Epithelial cell of esophagus (primary cell): ENCODE results near the gene VPS72.

Experiments
- DNase-seq: peaks from one replicate; pipeline ENCODE4 v3.0.0; 2010; ENCODE audit warnings: low read depth
- H3K4me3 ChIP-seq: 2 replicates; pipeline ENCODE4 v1.5.1; 2011; ENCODE audit warnings: mild to moderate bottlenecking, low read length, control low read depth
- TF ChIP-seq, protein P1 (sequence below): IDR thresholded peaks from 2 replicates; pipeline ENCODE4 v1.5.1; 2011; ENCODE audit warnings: low read depth, mild to moderate bottlenecking, low read length, control low read depth, inconsistent platforms; ENCODE audit not compliant: insufficient read depth; ENCODE audit errors: missing control alignments

VPS72 gene, protein sequence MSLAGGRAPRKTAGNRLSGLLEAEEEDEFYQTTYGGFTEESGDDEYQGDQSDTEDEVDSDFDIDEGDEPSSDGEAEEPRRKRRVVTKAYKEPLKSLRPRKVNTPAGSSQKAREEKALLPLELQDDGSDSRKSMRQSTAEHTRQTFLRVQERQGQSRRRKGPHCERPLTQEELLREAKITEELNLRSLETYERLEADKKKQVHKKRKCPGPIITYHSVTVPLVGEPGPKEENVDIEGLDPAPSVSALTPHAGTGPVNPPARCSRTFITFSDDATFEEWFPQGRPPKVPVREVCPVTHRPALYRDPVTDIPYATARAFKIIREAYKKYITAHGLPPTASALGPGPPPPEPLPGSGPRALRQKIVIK

DNA sequence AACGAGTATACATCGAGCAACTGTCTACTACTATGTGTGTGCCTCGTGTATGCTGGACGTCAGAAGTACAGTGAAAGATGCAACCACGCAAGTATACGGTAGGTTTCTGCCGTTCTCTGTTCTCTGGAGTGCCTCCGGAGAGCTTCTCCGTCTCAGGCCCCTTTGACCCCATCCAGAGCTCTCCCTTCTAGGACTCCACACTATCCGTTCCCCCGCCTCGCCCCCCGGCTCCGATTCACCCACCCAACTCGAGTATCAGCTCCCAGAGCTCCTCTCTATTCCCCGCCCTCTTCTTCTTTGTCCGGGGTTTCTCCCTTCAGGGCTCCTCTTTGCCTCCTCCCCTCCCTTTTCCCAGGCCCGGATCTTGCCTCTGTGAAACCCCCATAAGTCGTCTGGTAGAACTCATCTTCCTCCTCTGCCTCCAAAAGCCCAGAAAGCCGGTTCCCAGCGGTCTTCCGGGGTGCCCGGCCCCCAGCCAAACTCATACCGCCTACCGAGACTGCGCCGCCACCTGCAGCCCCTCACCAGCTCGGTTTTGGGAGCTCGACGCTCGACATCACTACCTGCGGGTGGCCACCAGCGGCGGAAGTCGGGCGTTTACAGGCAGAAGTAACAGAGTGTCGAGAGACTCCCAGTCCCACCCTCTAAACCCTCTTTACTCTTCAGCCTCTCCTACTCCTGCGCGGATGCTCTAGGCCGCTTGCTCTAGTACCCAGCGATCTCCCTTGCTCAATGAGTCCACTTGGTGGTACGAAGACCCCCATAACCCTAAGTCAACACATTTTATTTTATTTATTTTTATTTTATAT, at the start of gene VPS72:
Gene VPS72, minus strand, starts transcription at position 561 of the 809 bp plus-strand sequence. Its CDS starts 76 bp downstream, at position 485.
- peak within 1 kb of the TSS; percentile 96 for H3K4me3 ChIP-seq
- TF ChIP-seq, protein P1, sequence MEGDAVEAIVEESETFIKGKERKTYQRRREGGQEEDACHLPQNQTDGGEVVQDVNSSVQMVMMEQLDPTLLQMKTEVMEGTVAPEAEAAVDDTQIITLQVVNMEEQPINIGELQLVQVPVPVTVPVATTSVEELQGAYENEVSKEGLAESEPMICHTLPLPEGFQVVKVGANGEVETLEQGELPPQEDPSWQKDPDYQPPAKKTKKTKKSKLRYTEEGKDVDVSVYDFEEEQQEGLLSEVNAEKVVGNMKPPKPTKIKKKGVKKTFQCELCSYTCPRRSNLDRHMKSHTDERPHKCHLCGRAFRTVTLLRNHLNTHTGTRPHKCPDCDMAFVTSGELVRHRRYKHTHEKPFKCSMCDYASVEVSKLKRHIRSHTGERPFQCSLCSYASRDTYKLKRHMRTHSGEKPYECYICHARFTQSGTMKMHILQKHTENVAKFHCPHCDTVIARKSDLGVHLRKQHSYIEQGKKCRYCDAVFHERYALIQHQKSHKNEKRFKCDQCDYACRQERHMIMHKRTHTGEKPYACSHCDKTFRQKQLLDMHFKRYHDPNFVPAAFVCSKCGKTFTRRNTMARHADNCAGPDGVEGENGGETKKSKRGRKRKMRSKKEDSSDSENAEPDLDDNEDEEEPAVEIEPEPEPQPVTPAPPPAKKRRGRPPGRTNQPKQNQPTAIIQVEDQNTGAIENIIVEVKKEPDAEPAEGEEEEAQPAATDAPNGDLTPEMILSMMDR = peak; percentile 11
- peak; percentile 90 for DNase-seq

DNA sequence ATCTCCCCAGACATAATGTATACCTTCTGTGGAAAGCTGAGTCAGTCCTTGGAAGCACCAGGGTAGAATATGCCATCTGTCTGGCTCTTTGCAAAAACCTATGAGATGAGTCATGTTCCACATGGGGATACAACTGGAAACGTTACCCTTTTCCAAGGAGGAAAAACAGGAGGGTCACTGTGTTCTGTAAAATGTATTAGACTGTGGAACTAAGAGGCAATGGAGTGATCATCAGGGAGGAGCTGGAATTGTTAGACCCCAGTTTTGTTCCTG, 48.4 kb upstream of the VPS72 start:
- peak; percentile 44 for DNase-seq
- TF ChIP-seq, protein P1 = no peak
- H3K4me3 ChIP-seq = no peak overlapping the region

DNA sequence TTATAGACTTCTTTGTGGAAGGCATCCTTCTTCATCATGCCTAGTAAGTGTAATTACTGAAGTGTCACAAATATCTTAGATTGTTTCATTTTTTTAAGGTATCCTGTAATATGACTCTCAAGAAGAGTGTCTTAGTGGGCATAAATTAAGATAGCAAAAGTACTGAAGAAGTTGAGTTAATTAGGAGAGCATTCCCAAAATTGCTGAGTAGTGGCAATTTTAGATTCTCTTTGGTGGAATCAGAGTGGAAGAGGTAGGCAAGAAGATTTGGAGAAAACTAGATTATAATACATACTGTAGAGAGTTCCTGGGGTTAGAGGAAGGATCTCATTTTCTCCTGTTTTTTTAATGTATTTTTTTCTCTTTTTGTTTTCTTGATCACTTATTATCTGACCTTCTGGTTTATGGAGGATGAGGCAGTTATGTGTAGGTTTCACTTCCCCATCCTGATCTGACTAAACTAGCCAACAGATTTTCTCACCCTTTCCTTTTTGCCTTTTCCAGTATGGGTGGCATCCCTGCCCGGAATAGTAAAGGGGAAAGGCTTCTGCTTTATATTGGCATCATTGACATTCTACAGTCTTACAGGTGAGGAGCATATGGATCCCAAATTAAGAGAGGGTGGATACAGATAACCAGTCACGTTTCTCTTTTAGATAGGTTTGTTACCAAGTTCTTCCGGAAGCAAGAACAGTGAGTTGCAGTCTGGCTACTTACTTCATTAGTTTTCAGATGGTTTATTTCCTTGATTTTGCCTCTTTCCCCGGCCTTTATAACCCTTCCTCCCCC, 47.9 kb upstream of the VPS72 start:
- no peak for DNase-seq

DNA sequence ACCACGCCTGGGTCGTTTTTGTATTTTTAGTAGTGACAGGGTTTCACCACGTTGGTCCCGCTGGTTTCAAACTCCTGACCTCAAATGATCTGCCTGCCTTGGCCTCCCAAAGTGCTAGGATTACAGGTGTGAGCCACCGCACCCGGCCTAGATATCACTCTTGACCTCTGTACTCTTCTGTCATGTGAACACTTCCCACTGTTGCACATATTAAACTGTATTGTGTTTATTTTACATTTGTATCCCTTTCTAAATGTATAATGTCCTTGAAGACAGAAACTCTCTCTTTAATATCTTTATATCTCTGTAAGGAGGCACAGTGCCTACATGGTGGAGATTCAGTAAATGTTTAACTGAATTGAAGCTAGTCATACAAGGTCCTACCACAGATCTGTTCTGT, 45.2 kb upstream of the VPS72 start:
- TF ChIP-seq, protein P1 = no peak
- no peak overlapping the region for H3K4me3 ChIP-seq
- DNase-seq = no peak

More for the DNA sequence above, 47.9 kb upstream of the VPS72 start:
- TF ChIP-seq, protein P1 = no peak
- H3K4me3 ChIP-seq = no peak overlapping the region

DNA sequence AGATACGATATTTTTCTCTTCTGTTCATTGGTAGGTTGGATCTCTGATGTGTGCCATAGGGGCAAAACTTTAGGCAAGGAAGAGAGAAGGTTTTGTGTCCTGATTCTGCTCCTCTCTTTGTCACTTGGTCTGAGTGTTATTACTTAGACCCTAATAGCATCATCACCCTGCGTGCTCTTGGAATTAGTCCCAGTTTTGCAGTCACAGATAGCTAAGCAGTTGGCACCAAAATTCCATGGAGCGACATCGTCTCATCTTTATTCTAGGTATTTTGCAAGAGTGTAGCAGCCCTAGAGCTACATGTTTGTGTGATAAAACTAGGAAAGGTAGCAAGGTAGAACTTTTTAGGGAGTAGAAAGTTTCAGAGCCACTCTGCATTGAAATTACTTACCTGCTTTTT, 32.1 kb upstream of the VPS72 start:
- no peak for DNase-seq
- no peak overlapping the region for H3K4me3 ChIP-seq
- TF ChIP-seq, protein P1 = no peak

DNA sequence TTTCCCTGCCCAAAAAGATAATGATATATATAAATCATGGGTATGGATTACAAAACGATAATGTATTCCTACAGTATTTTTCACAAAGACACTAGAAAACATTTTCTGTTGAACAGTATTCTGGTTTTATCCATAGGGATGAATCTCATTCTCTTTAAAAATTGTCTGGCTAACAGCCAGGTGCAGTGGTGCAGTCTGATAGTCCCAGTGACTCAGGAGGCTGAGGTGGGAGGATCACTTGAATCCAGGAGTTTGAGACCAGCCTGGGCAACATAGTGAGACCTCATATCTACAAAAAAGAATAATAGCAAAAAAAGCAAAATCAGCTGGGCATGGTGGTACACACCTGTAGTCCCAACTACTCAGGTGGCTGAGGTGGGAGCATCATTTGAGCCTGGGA, 31.6 kb upstream of the VPS72 start:
- TF ChIP-seq, protein P1 = no peak
- H3K4me3 ChIP-seq = no peak overlapping the region
- no peak for DNase-seq
